ENCODE measurements around the gene PDHX. TPM values are rescaled to one million over a fixed set of nuclear protein-coding genes. Genes with fewer than 3 reads are reported as not detected.
"Not testable (repeated sequence)": the region's sequence is repeated elsewhere in the genome, so short reads cannot be mapped to it uniquely, and the experiment has no call there.

The PDHX gene
- total RNA-seq, 1 experiment from 2014 or later, result 18.8 TPM

GRCh38 chr11:34907934-34908593 is 8.4 kb upstream of the PDHX start:
- in situ Hi-C loops (cut with HindIII; ENCODE audit: low pct_unique_long_range_greater_than_20kb, low sequenced_read_pairs), result no loop called here
- no peak for DNase-seq (ENCODE audit: low read depth)

GRCh38 chr11:34909415-34909814 is 7.0 kb upstream of the PDHX start:
- DNase-seq (ENCODE audit: low read depth), result no peak
- in situ Hi-C loops (cut with HindIII; ENCODE audit: low pct_unique_long_range_greater_than_20kb, low sequenced_read_pairs), result no loop called here

GRCh38 chr11:34909955-34910354 is 6.5 kb upstream of the PDHX start:
- in situ Hi-C loops (cut with HindIII; ENCODE audit: low pct_unique_long_range_greater_than_20kb, low sequenced_read_pairs), result no loop called here
- no peak for DNase-seq (ENCODE audit: low read depth)

- in situ Hi-C loops (cut with HindIII; ENCODE audit: low pct_unique_long_range_greater_than_20kb, low sequenced_read_pairs), result no loop called here
- no peak for DNase-seq (ENCODE audit: low read depth)
Measured at GRCh38 chr11:34910817-34911216, 5.6 kb upstream of the PDHX start.

- DNase-seq (ENCODE audit: low read depth), result no peak
- in situ Hi-C loops (cut with HindIII; ENCODE audit: low pct_unique_long_range_greater_than_20kb, low sequenced_read_pairs), result no loop called here
Measured at GRCh38 chr11:34911676-34912075, 4.7 kb upstream of the PDHX start.

GRCh38 chr11:34913556-34913955 is 2.9 kb upstream of the PDHX start:
- in situ Hi-C loops (cut with HindIII; ENCODE audit: low pct_unique_long_range_greater_than_20kb, low sequenced_read_pairs); DNase-seq (ENCODE audit: low read depth): not testable (repeated sequence)

- in situ Hi-C loops (cut with HindIII; ENCODE audit: low pct_unique_long_range_greater_than_20kb, low sequenced_read_pairs), result no loop called here
- no peak for DNase-seq (ENCODE audit: low read depth)
Measured at GRCh38 chr11:34915136-34916014, 1.0 kb upstream of the PDHX start.

GRCh38 chr11:34916843-34917770 is 689 bp downstream of the PDHX start:
- DNase-seq (ENCODE audit: low read depth), result peak; percentile 3
- in situ Hi-C loops (cut with HindIII; ENCODE audit: low pct_unique_long_range_greater_than_20kb, low sequenced_read_pairs), result no loop called here

- DNase-seq (ENCODE audit: low read depth), result no peak
- in situ Hi-C loops (cut with HindIII; ENCODE audit: low pct_unique_long_range_greater_than_20kb, low sequenced_read_pairs), result no loop called here
Measured at GRCh38 chr11:34921156-34921555, 4.7 kb downstream of the PDHX start.

GRCh38 chr11:34924714-34925113 is 8.3 kb downstream of the PDHX start:
- in situ Hi-C loops (cut with HindIII; ENCODE audit: low pct_unique_long_range_greater_than_20kb, low sequenced_read_pairs), result no loop called here

GRCh38 chr11:34926101-34926830 is 9.8 kb downstream of the PDHX start:
- peak; percentile 24 for DNase-seq (ENCODE audit: low read depth)
- in situ Hi-C loops (cut with HindIII; ENCODE audit: low pct_unique_long_range_greater_than_20kb, low sequenced_read_pairs), result no loop called here

More at GRCh38 chr11:34924714-34925113, 8.3 kb downstream of the PDHX start:
- no peak for DNase-seq (ENCODE audit: low read depth)

GRCh38 chr11:34926831-34927132 is 10.4 kb downstream of the PDHX start:
- in situ Hi-C loops (cut with HindIII; ENCODE audit: low pct_unique_long_range_greater_than_20kb, low sequenced_read_pairs), result no loop called here
- DNase-seq (ENCODE audit: low read depth), result no peak

GRCh38 chr11:34928268-34928959 is 12.0 kb downstream of the PDHX start:
- DNase-seq (ENCODE audit: low read depth), result no peak
- in situ Hi-C loops (cut with HindIII; ENCODE audit: low pct_unique_long_range_greater_than_20kb, low sequenced_read_pairs), result no loop called here

GRCh38 chr11:34928960-34929680 is 12.7 kb downstream of the PDHX start:
- DNase-seq (ENCODE audit: low read depth), result no peak
- in situ Hi-C loops (cut with HindIII; ENCODE audit: low pct_unique_long_range_greater_than_20kb, low sequenced_read_pairs), result no loop called here

- in situ Hi-C loops (cut with HindIII; ENCODE audit: low pct_unique_long_range_greater_than_20kb, low sequenced_read_pairs), result no loop called here
Measured at GRCh38 chr11:34929794-34930763, 13.7 kb downstream of the PDHX start.

More at GRCh38 chr11:34929794-34930763, 13.7 kb downstream of the PDHX start:
- DNase-seq (ENCODE audit: low read depth), result no peak
